CD4-positive, alpha-beta memory T cell (primary cell): ENCODE measurements around the gene TK2. TPM values are rescaled to one million over a fixed set of nuclear protein-coding genes. Genes with fewer than 3 reads are reported as not detected.
"Not testable (repeated sequence)": the region's sequence is repeated elsewhere in the genome, so short reads cannot be mapped to it uniquely, and the experiment has no call there.

Experiments
- CTCF ChIA-PET: fragments of 350-600 bp; sonication (Branson Sonifier 250); formaldehyde crosslinking; loops from one replicate; lab custom pipeline; 2021; ENCODE audit warnings: inconsistent platforms; ENCODE audit not compliant: partially characterized antibody; lab: Charles Lee
- POLR2A ChIA-PET: fragments of 350-600 bp; sonication (Branson Sonifier 250); formaldehyde crosslinking; loops from one replicate; lab custom pipeline; 2021; ENCODE audit not compliant: partially characterized antibody; lab: Charles Lee
- DNase-seq, 5 donors: peaks; one replicate each; pipeline versions ENCODE4 v3.0.0 to v3.0.0-alpha.2; 2020 to 2022; ENCODE audit warnings: mixed read lengths in 1 of 5
- H3K27ac ChIP-seq: one replicate; pipeline ENCODE4 v1.7.0; 2013; ENCODE audit warnings: low read depth, low read length
- H3K27me3 ChIP-seq: 2 replicates; pipeline ENCODE4 v1.7.0; 2013; ENCODE audit warnings: mild to moderate bottlenecking, low read length, moderate library complexity; ENCODE audit not compliant: insufficient read depth
- H3K36me3 ChIP-seq: 2 replicates; pipeline ENCODE4 v1.7.0; 2013; ENCODE audit warnings: mild to moderate bottlenecking, low read length, moderate library complexity; ENCODE audit not compliant: insufficient read depth
- H3K4me1 ChIP-seq: 2 replicates; pipeline ENCODE4 v1.7.0; 2013; ENCODE audit warnings: mild to moderate bottlenecking, low read length, moderate library complexity; ENCODE audit not compliant: insufficient read depth
- H3K4me3 ChIP-seq, 2 donors: one replicate each; pipeline ENCODE4 v1.7.0; 2013; ENCODE audit warnings: low read length in 2 of 2, mild to moderate bottlenecking in 1 of 2
- H3K9me3 ChIP-seq, 2 donors: one replicate each; pipeline ENCODE4 v1.7.0; 2013; ENCODE audit warnings: low read length in 2 of 2, control low read depth in 1 of 2; ENCODE audit not compliant: control insufficient read depth in 1 of 2
- H3K27ac Mint-ChIP-seq, 7 donors: one replicate each; pipeline ENCODE4 v1.8.0; 2020 to 2021; ENCODE audit warnings: mixed read lengths in 7 of 7, mild to moderate bottlenecking in 6 of 7, inconsistent platforms in 3 of 7, moderate library complexity in 3 of 7
- H3K27me3 Mint-ChIP-seq, 2 donors: one replicate each; pipeline ENCODE4 v1.8.0; 2020 to 2021; ENCODE audit warnings: mixed read lengths in 2 of 2
- H3K36me3 Mint-ChIP-seq, 2 donors: one replicate each; pipeline ENCODE4 v1.8.0; 2020 to 2021; ENCODE audit warnings: mixed read lengths in 2 of 2, inconsistent platforms in 1 of 2, mild to moderate bottlenecking in 1 of 2
- H3K4me1 Mint-ChIP-seq, 4 donors: one replicate each; pipeline ENCODE4 v1.8.0; 2020 to 2021; ENCODE audit warnings: mixed read lengths in 4 of 4, mild to moderate bottlenecking in 1 of 4
- H3K4me3 Mint-ChIP-seq, 8 donors: one replicate each; pipeline ENCODE4 v1.8.0; 2020 to 2021; ENCODE audit warnings: mixed read lengths in 8 of 8, mild to moderate bottlenecking in 7 of 8, moderate library complexity in 6 of 8, inconsistent platforms in 3 of 8
- H3K9me3 Mint-ChIP-seq, 8 donors: one replicate each; pipeline ENCODE4 v1.8.0; 2020 to 2021; ENCODE audit warnings: mixed read lengths in 8 of 8, mild to moderate bottlenecking in 5 of 8, inconsistent platforms in 3 of 8, moderate library complexity in 1 of 8
- intact Hi-C: fragments of 100-400 bp; cut with micrococcal nuclease; formaldehyde crosslinking; loops from one replicate; pipeline ENCODE4 v1.15.1; 2023
- polyA plus RNA-seq, 2 donors: library from polyadenylated mRNA; unstranded; fragments of 300-500 nt; fragmentation: Illumina TruSeq; gene quantifications; one replicate each; pipeline ENCODE4 v1.2.3, GENCODE V29; 2021
- total RNA-seq, 2 experiments: library from RNA; stranded (reverse); gene quantifications; one replicate each; pipeline ENCODE4 v1.2.3, GENCODE V29; 2021

The TK2 gene
- total and polyA plus RNA-seq, 4 experiments from 2014 or later = 3.9 to 10.2 (median 7.4) TPM

DNA sequence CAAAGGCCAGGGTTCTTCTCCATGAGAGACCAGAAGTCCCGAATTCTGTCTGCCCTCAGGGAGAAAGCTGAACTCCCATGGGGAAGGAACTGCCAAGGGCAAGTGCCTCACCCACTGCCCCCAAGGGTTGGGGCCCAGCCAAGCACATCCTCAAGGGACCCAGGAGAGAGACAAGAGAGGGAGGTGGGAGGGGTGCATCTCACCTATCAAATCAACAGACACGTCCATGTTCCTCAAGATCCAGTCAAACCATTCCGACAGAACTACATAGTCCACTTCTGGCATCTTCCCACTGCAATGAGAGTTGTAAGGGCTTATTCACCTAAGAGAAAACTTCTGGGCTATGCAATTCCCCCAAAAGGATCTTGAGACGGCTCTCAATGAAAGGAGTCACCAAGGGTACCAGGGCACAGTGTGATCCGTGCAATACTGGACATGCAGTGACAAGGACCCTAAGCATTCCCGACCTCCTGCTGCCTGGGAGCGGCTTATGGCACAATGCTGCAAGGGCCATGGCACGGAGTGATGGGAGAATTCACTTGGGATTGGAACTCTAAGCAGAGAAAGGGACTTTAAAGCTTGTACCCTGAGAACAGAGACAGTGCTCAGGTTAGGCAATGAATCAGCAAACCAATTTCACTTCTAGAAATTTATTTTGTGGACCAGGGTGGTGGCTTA, 32.2 kb downstream of the TK2 start:
- Histone ChIP-seq H3K36me3 (no peaks in the 10 kb centered on the region), H3K27ac (peak overlapping the region; percentile 76), H3K4me1 (peaks cover 76% of the 10 kb centered on the region), H3K4me3 (no peak overlapping the region), H3K27me3 (no peaks in the 10 kb centered on the region), H3K9me3 (no peaks in the 10 kb centered on the region)
- ChIA-PET POLR2A (interaction anchor here (0.9 to 2.5 kb wide), 6 partner anchors 8 to 727 kb away, joined by 3 to 28 read pairs (median 4); partner anchors contain the start of genes CKLF, CMTM3 and TK2), CTCF (interaction anchor here (1.5 to 2.6 kb wide), 2 partner anchors 33 to 91 kb away, joined by 4 to 7 read pairs; no protein-coding TSS in a partner anchor)
- DNase-seq = no peak
- Mint-ChIP-seq H3K9me3 (peaks cover 0 to 2% (median 0%) of the 10 kb centered on the region in 8 donors), H3K27ac (peak overlapping the region; percentile 96 to 99 (median 98)), H3K27me3 (no peaks in the 10 kb centered on the region), H3K4me3 (peak overlapping the region in 3 of 8 donors; percentile 39 to 83 (median 74)), H3K36me3 (no peaks in the 10 kb centered on the region), H3K4me1 (peaks cover 56 to 94% (median 75%) of the 10 kb centered on the region in 4 donors)
- intact Hi-C loops = loop anchor here (2.0 kb wide), 1 partner anchor 87 kb away; the partner anchor contains the start of gene CMTM3

DNA sequence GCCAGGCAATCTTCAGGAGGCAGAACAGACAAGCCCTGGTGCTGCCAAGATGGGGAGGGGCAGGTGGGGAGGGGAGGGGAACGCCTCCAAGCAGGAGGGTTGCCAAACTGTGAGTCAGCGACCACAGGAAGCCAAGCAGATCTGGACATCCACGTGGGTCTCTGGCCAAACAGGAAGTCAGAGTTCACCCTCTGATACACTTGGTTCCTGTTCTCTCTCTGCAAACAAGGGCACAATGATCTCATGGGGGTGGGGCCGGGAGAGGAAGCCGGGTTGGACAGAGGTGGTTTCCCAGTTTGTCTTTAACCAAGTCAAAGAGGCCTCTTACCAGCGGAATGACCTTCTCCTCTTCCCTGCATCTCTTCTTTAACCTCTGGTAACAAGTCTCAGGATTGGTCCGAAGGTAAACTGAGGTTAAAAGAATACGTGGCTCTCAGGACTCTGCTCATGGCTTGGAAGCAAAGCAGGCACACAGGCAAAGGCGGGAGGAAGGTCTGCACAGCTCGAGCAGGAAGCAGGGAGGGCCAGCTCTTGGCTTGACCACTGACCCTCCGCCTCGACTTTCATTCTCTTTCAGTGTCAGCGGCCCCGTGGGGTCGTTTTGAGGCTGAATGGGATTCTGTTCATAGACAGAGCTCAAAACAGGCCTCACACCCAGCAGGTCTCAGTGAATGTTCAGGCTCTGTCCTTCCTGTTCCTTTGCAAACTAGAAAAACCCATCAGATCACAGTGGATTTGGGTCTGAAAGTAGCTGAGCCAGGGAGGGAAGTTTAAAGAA, 32.9 kb downstream of the TK2 start:
- H3K4me3 ChIP-seq = no peak overlapping the region
- intact Hi-C loops = loop anchor here (1.0 to 2.0 kb wide), 2 partner anchors 7 to 88 kb away; partner anchors contain the start of gene CMTM3

DNA sequence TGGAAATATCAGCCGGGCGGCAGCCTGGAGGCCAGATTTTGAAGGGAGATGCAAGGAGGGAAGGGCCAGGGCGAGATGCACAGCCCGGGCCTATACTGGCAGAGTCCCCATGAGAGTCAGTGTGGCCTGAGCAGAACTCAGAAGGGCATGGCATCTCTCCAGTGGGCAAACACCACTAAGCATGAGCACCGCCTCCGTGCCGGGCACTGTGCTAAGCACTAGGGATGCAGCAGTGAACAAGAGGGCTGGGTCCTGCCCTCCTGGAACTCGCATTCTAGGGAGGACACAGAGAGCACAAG, 33.5 kb downstream of the TK2 start:
- CTCF ChIA-PET = interaction anchor here (1.3 to 1.4 kb wide), 2 partner anchors 9 to 14 kb away, joined by 3 read pairs; no protein-coding TSS in a partner anchor
- H3K4me1 ChIP-seq = peaks cover 73% of the 10 kb centered on the region
- Mint-ChIP-seq H3K36me3 (no peaks in the 10 kb centered on the region), H3K9me3 (no peaks in the 10 kb centered on the region), H3K4me3 (peak overlapping the region; percentile 59 to 83 (median 74)), H3K27ac (peak overlapping the region; percentile 96 to 99 (median 98)), H3K27me3 (no peaks in the 10 kb centered on the region), H3K4me1 (peaks cover 50 to 94% (median 70%) of the 10 kb centered on the region in 4 donors)
- POLR2A ChIA-PET = interaction anchor here (1.1 to 2.5 kb wide), 3 partner anchors 33 to 88 kb away, joined by 4 to 12 read pairs (median 6); partner anchors contain the start of genes CMTM3 and TK2
- no peak overlapping the region for H3K4me3 ChIP-seq
- H3K9me3 ChIP-seq = no peaks in the 10 kb centered on the region
- H3K27me3 ChIP-seq = no peaks in the 10 kb centered on the region
- H3K36me3 ChIP-seq = no peaks in the 10 kb centered on the region
- no peak for DNase-seq
- intact Hi-C loops = loop anchor here (1.0 to 2.0 kb wide), 2 partner anchors 8 to 88 kb away; partner anchors contain the start of gene CMTM3
- peak overlapping the region; percentile 76 for H3K27ac ChIP-seq

More for the DNA sequence above, 32.9 kb downstream of the TK2 start:
- H3K9me3 ChIP-seq = no peaks in the 10 kb centered on the region
- Mint-ChIP-seq H3K36me3 (no peaks in the 10 kb centered on the region), H3K9me3 (no peaks in the 10 kb centered on the region), H3K27ac (peak overlapping the region; percentile 96 to 99 (median 98)), H3K27me3 (no peaks in the 10 kb centered on the region), H3K4me3 (peak overlapping the region in 7 of 8 donors; percentile 66 to 83 (median 74)), H3K4me1 (peaks cover 52 to 94% (median 71%) of the 10 kb centered on the region in 4 donors)
- ChIA-PET POLR2A (interaction anchor here (0.9 to 2.5 kb wide), 6 partner anchors 9 to 728 kb away, joined by 3 to 28 read pairs (median 4); partner anchors contain the start of genes CKLF, CMTM3 and TK2), CTCF (interaction anchor here (1.5 to 2.6 kb wide), 2 partner anchors 34 to 92 kb away, joined by 4 to 7 read pairs; no protein-coding TSS in a partner anchor)
- peak; percentile 63 to 96 (median 67) for DNase-seq
- H3K27ac ChIP-seq = peak overlapping the region; percentile 76
- no peaks in the 10 kb centered on the region for H3K36me3 ChIP-seq
- peaks cover 73% of the 10 kb centered on the region for H3K4me1 ChIP-seq
- no peaks in the 10 kb centered on the region for H3K27me3 ChIP-seq

DNA sequence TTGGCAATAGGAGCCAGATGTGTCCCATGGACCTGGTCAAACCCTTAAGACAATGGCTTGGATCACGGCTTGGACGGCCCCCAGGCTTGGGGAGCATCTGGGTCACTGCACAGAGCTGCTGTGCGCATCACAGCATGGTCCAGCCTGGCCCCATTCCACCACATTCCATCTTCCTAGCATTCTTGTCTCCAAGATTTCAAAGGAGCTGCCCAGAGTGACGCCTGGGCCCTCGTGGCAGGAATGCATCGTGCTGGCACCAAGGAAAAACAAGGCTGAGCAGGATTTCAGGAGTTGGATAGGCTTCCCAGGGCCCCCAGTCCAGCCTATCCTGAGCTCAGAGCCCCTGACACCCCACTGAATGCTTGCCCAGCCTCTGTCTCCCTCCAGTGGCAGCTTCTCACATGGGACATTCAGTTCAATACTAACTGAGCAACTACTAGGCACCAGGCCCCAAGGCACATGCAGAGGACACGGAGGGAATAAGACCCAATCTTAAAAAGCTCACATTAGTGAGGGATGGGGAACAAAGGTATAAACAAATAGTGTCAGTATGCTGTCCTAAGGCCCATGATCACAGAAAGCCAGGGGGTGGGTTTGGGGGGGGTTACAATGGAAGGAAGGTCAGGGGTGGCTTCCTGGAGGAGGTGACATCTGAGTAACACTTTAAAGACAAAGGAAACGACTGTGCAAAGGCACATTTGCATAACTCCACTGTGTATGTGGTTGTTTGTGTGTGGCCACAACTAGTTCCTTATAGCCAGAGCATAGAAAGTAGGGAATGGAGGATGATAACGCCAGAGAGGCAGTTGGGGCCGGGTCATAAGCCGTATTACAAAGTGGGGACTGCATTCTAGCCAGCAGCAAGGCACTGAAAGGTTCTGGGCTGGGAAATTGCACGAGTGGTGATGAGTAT, 34.1 kb downstream of the TK2 start:
- Histone ChIP-seq H3K4me1 (peaks cover 70% of the 10 kb centered on the region), H3K27ac (peak overlapping the region; percentile 76), H3K9me3 (no peaks in the 10 kb centered on the region), H3K27me3 (no peaks in the 10 kb centered on the region), H3K36me3 (no peaks in the 10 kb centered on the region), H3K4me3 (no peak overlapping the region)
- Mint-ChIP-seq H3K27ac (peak overlapping the region; percentile 96 to 99 (median 98)), H3K9me3 (no peaks in the 10 kb centered on the region), H3K27me3 (no peaks in the 10 kb centered on the region), H3K36me3 (no peaks in the 10 kb centered on the region), H3K4me1 (peaks cover 47 to 90% (median 65%) of the 10 kb centered on the region in 4 donors), H3K4me3 (peak overlapping the region; percentile 59 to 83 (median 74))
- intact Hi-C loops = loop anchor here (1.0 to 2.0 kb wide), 2 partner anchors 8 to 89 kb away; partner anchors contain the start of gene CMTM3
- no peak for DNase-seq
- ChIA-PET POLR2A (interaction anchor here (0.9 to 1.5 kb wide), 5 partner anchors 34 to 88 kb away, joined by 3 to 13 read pairs (median 6); partner anchors contain the start of genes CKLF, CMTM3 and TK2), CTCF (interaction anchor here (0.7 to 1.4 kb wide), 9 partner anchors 9 to 111 kb away, joined by 3 to 10 read pairs (median 3); partner anchors contain the start of genes CKLF and CMTM2)

DNA sequence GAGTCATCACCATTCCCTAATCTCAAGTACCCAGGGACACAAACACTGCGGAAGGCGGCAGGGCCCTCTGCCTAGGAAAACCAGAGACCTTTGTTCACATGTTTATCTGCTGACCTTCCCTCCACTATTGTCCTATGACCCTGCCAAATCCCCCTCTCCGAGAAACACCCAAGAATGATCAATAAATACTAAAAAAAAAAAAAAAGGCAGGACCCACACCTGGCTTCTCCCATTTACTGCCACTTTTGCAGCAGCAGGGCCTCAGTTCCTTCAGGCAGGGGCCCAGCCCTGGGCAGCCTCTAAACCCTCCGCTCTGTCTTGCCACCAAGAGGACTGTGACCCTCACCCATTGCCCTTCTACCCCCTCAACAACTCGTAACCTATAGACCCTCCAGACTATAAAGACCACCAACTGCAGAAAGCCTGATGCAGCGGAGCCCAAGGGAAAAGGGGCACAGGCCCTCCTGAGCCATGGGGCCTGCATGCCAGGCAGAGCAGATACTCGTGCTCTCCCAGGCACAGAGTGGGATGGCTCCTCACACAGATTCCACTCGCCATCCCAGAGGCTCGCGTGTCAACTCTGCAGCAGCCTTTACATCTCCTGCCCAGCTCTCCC, 34.8 kb downstream of the TK2 start:
- H3K36me3 Mint-ChIP-seq, intact Hi-C loops, H3K27me3 Mint-ChIP-seq, H3K4me3 ChIP-seq, H3K9me3 ChIP-seq, DNase-seq, H3K9me3 Mint-ChIP-seq, H3K27me3 ChIP-seq, H3K36me3 ChIP-seq: not testable (repeated sequence)
- Mint-ChIP-seq H3K27ac (peak overlapping the region; percentile 10 to 98 (median 80)), H3K4me1 (peaks cover 39 to 82% (median 57%) of the 10 kb centered on the region in 4 donors), H3K4me3 (peak overlapping the region in 3 of 8 donors; percentile 32 to 44 (median 39))
- ChIA-PET CTCF (interaction anchor here (0.7 to 1.4 kb wide), 8 partner anchors 10 to 110 kb away, joined by 3 to 10 read pairs (median 4); partner anchors contain the start of genes CKLF and CMTM2), POLR2A (interaction anchor here (0.9 to 1.5 kb wide), 5 partner anchors 35 to 89 kb away, joined by 3 to 13 read pairs (median 6); partner anchors contain the start of genes CKLF, CMTM3 and TK2)
- H3K27ac ChIP-seq = peak overlapping the region; percentile 76
- peaks cover 62% of the 10 kb centered on the region for H3K4me1 ChIP-seq

DNA sequence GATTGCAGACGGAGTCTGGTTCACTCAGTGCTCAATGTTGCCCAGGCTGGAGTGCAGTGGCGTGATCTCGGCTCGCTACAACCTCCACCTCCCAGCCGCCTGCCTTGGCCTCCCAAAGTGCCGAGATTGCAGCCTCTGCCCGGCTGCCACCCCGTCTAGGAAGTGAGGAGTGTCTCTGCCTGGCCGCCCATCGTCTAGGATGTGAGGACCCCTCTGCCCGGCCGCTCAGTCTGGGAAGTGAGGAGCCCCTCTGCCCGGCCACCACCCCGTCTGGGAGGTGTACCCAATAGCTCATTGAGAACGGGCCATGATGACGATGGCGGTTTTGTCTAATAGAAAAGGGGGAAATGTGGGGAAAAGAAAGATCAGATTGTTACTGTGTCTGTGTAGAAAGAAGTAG, 35.5 kb downstream of the TK2 start:
- H3K4me3 Mint-ChIP-seq, H3K27me3 ChIP-seq, H3K9me3 ChIP-seq, DNase-seq, H3K36me3 ChIP-seq, H3K36me3 Mint-ChIP-seq, H3K4me3 ChIP-seq, H3K9me3 Mint-ChIP-seq, POLR2A ChIA-PET, H3K27me3 Mint-ChIP-seq, intact Hi-C loops, CTCF ChIA-PET, H3K27ac ChIP-seq: not testable (repeated sequence)
- Mint-ChIP-seq H3K4me1 (peaks cover 32 to 75% (median 51%) of the 10 kb centered on the region in 4 donors), H3K27ac (peak overlapping the region in 4 of 7 donors; percentile 42 to 98 (median 75))
- peaks cover 55% of the 10 kb centered on the region for H3K4me1 ChIP-seq
